ENCODE results near the gene FLT4.

- TF ChIP-seq CTCF (IDR thresholded peaks at IDR 0.05) (no peak), POLR2A (IDR thresholded peaks at IDR 0.05) (no peak)
Observed at GRCh38 chr5:180643191-180643851, 6.1 kb downstream of the FLT4 start.
